Renal cortical epithelial cell (primary cell): ENCODE measurements around the gene ADAP1. TPM values are rescaled to one million over a fixed set of nuclear protein-coding genes. Genes with fewer than 3 reads are reported as not detected.
"Not testable (repeated sequence)": the region's sequence is repeated elsewhere in the genome, so short reads cannot be mapped to it uniquely, and the experiment has no call there.

Source experiments
- DNase-seq: peaks from one replicate; pipeline ENCODE4 v3.0.0-alpha.2; 2011; ENCODE audit warnings: low read depth
- total RNA-seq: library from RNA; depleted of rRNA; stranded (reverse); fragments of >200 nt; gene quantifications from 2 replicates; pipeline ENCODE4 v1.2.3, GENCODE V29; 2014

Gene ADAP1
- total RNA-seq, 1 donor from 2014 or later: 4.8 TPM

GRCh38 chr7:938546-939185, 15.8 kb downstream of the ADAP1 start:
- no peak for DNase-seq

- no peak for DNase-seq
Observed at GRCh38 chr7:937856-938484, 16.5 kb downstream of the ADAP1 start.

- DNase-seq: peak; percentile 46
Observed at GRCh38 chr7:936386-937054, 18.0 kb downstream of the ADAP1 start.

- DNase-seq: no peak
Observed at GRCh38 chr7:935874-936385, 18.6 kb downstream of the ADAP1 start.

GRCh38 chr7:935164-935873, 19.2 kb downstream of the ADAP1 start:
- no peak for DNase-seq

- DNase-seq: no peak
Observed at GRCh38 chr7:934469-935163, 19.9 kb downstream of the ADAP1 start.

- DNase-seq: no peak
Observed at GRCh38 chr7:932651-932975, 21.9 kb downstream of the ADAP1 start.

- DNase-seq: no peak
Observed at GRCh38 chr7:931871-932650, 22.4 kb downstream of the ADAP1 start.

GRCh38 chr7:930975-931758, 23.3 kb downstream of the ADAP1 start:
- no peak for DNase-seq

GRCh38 chr7:929311-929711, 25.2 kb downstream of the ADAP1 start:
- no peak for DNase-seq

- no peak for DNase-seq
Observed at GRCh38 chr7:927031-927671, 27.3 kb downstream of the ADAP1 start.

GRCh38 chr7:926061-927030, 28.1 kb downstream of the ADAP1 start:
- DNase-seq: no peak

- DNase-seq: no peak
Observed at GRCh38 chr7:925601-926000, 28.9 kb downstream of the ADAP1 start.

GRCh38 chr7:924541-925231, 29.8 kb downstream of the ADAP1 start:
- DNase-seq: no peak

- not testable (repeated sequence) for DNase-seq
Observed at GRCh38 chr7:924042-924441, 30.4 kb downstream of the ADAP1 start.

- no peak for DNase-seq
Observed at GRCh38 chr7:923108-924041, 31.1 kb downstream of the ADAP1 start.
